Loucy (cell line): ENCODE data around the gene ZNF891.
A peak's percentile ranks its signal among the peaks of the same experiment; 100 is the strongest.

Experiments used
- H2AFZ ChIP-seq: fragments of 200-600 bp; sonication (generic); 2 replicates; pipeline ENCODE4 v1.6.0; 2016; ENCODE audit warnings: antibody characterized with exemption, mild to moderate bottlenecking, low read length, moderate library complexity
- H3F3A ChIP-seq: fragments of 200-600 bp; 2 replicates; pipeline ENCODE4 v1.6.0; 2016; ENCODE audit warnings: antibody characterized with exemption, low read depth, mild to moderate bottlenecking
- H3K27me3 ChIP-seq: fragments of 200-600 bp; sonication (generic); 2 replicates; pipeline ENCODE4 v1.6.1; 2014; ENCODE audit warnings: low read length, mild to moderate bottlenecking; ENCODE audit not compliant: insufficient read depth, poor library complexity, severe bottlenecking
- H3K36me3 ChIP-seq: fragments of 200-600 bp; sonication (generic); 2 replicates; pipeline ENCODE4 v1.6.1; 2016; ENCODE audit warnings: low read length; ENCODE audit not compliant: insufficient read depth
- H3K4me1 ChIP-seq: fragments of 200-600 bp; sonication (generic); 2 replicates; pipeline ENCODE4 v1.5.1; 2014; ENCODE audit warnings: low read length, mild to moderate bottlenecking; ENCODE audit not compliant: insufficient read depth, poor library complexity, severe bottlenecking
- H3K4me2 ChIP-seq: fragments of 200-600 bp; sonication (generic); 2 replicates; pipeline ENCODE4 v1.6.0; 2014; ENCODE audit warnings: antibody characterized with exemption, low read length, low read depth, mild to moderate bottlenecking; ENCODE audit not compliant: poor library complexity, severe bottlenecking
- H3K4me3 ChIP-seq: fragments of 200-600 bp; sonication (generic); 2 replicates; pipeline ENCODE4 v1.5.1; 2014; ENCODE audit warnings: low read length, mild to moderate bottlenecking, mixed read lengths; ENCODE audit not compliant: poor library complexity, severe bottlenecking
- H3K79me2 ChIP-seq: fragments of 200-600 bp; sonication (generic); 2 replicates; pipeline ENCODE4 v1.6.1; 2014; ENCODE audit warnings: low read length; ENCODE audit not compliant: insufficient read depth
- H3K9ac ChIP-seq: fragments of 200-600 bp; sonication (generic); 2 replicates; pipeline ENCODE4 v1.6.0; 2014; ENCODE audit warnings: mild to moderate bottlenecking, low read depth, low read length, moderate library complexity; ENCODE audit not compliant: poor library complexity, severe bottlenecking
- H3K9me2 ChIP-seq: fragments of 200-600 bp; sonication (generic); replicated peaks from 2 replicates; pipeline ENCODE4 v1.6.1; 2016; ENCODE audit warnings: low read depth, low read length, mixed read lengths
- H3K9me3 ChIP-seq: fragments of 200-600 bp; sonication (generic); 2 replicates; pipeline ENCODE4 v1.6.1; 2014; ENCODE audit warnings: mild to moderate bottlenecking, antibody characterized with exemption, low read length, low read depth; ENCODE audit not compliant: insufficient read depth
- H4K20me1 ChIP-seq: fragments of 200-600 bp; sonication (generic); 2 replicates; pipeline ENCODE4 v1.6.0; 2014; ENCODE audit warnings: antibody characterized with exemption, low read length, mild to moderate bottlenecking; ENCODE audit not compliant: insufficient read depth, poor library complexity, severe bottlenecking
- EZH2phosphoT487 ChIP-seq: fragments of 200-600 bp; IDR thresholded peaks from 2 replicates; pipeline ENCODE4 v1.6.1; 2018; ENCODE audit warnings: antibody characterized with exemption, mild to moderate bottlenecking, moderate library complexity, borderline replicate concordance
- TF ChIP-seq, protein P1 (sequence below): fragments of 200-600 bp; sonication (generic); conservative IDR thresholded peaks from 2 replicates; pipeline ENCODE4 v1.5.1; 2014; ENCODE audit warnings: mild to moderate bottlenecking, antibody characterized with exemption, low read length

Gene ZNF891

GRCh38 chr12:133130038-133130807 lies at the start of gene ZNF891, which contains the start of gene ZNF10:
ZNF891 (minus strand) TSS chr12:133130274; CDS start chr12:133121918, 8,356 bp downstream.
ZNF10 (plus strand) TSS chr12:133130627; CDS start chr12:133144493, 13,866 bp downstream.
- H3K79me2 ChIP-seq, result no peaks in the 10 kb centered on the region
- H3K4me3 ChIP-seq, result peak within 1 kb of the TSS; percentile 73
- peak within 1 kb of the TSS; percentile 64 for H3K9ac ChIP-seq
- no peaks in the 10 kb centered on the region for H4K20me1 ChIP-seq
- no peaks in the 10 kb centered on the region for H3F3A ChIP-seq
- H3K9me3 ChIP-seq, result peaks cover 30% of the 10 kb centered on the region; the same call in 1 of the 2 replicates
- no peak for TF ChIP-seq EZH2phosphoT487
- no peaks in the 10 kb centered on the region for H3K36me3 ChIP-seq
- H3K4me2 ChIP-seq, result peak within 1 kb of the TSS; percentile 64
- no peaks in the 10 kb centered on the region for H3K9me2 ChIP-seq
- H2AFZ ChIP-seq, result peak within 1 kb of the TSS; percentile 83
- H3K4me1 ChIP-seq, result peaks cover 3% of the 10 kb centered on the region
- no peaks in the 10 kb centered on the region for H3K27me3 ChIP-seq

DNA sequence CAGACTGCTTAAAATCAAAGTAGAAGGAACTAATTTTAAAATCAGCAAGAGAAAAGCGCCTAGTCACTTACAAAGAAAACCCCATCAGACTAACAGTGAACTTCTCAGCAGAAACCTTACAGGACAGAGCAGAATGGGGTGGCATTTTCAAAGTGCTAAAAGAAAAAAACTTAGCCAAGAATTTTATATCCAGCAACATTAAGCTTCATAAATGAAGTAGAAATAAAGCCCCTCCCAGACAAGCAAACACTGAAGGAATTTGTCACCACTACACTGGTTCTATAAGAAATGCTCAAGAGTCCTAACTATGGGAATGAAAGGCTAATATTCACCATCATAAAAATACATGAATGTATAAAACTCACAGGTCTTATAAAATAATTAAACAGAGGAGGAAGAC lies 44.8 kb upstream of the ZNF891 start:
- H3K4me3 ChIP-seq, result no peak overlapping the region
- H3K79me2 ChIP-seq, result no peaks in the 10 kb centered on the region
- no peaks in the 10 kb centered on the region for H3K27me3 ChIP-seq
- H3K9ac ChIP-seq, result no peak overlapping the region
- H2AFZ ChIP-seq, result no peak overlapping the region
- H3K9me3 ChIP-seq, result peaks cover 60% of the 10 kb centered on the region
- no peaks in the 10 kb centered on the region for H3F3A ChIP-seq
- H3K4me1 ChIP-seq, result no peaks in the 10 kb centered on the region
- H4K20me1 ChIP-seq, result no peaks in the 10 kb centered on the region
- H3K4me2 ChIP-seq, result no peak overlapping the region
- H3K36me3 ChIP-seq, result no peaks in the 10 kb centered on the region
- no peak for TF ChIP-seq EZH2phosphoT487
- TF ChIP-seq, protein P1, sequence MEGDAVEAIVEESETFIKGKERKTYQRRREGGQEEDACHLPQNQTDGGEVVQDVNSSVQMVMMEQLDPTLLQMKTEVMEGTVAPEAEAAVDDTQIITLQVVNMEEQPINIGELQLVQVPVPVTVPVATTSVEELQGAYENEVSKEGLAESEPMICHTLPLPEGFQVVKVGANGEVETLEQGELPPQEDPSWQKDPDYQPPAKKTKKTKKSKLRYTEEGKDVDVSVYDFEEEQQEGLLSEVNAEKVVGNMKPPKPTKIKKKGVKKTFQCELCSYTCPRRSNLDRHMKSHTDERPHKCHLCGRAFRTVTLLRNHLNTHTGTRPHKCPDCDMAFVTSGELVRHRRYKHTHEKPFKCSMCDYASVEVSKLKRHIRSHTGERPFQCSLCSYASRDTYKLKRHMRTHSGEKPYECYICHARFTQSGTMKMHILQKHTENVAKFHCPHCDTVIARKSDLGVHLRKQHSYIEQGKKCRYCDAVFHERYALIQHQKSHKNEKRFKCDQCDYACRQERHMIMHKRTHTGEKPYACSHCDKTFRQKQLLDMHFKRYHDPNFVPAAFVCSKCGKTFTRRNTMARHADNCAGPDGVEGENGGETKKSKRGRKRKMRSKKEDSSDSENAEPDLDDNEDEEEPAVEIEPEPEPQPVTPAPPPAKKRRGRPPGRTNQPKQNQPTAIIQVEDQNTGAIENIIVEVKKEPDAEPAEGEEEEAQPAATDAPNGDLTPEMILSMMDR, result no peak
- H3K9me2 ChIP-seq, result no peaks in the 10 kb centered on the region

GRCh38 chr12:133172491-133172890 lies 42.4 kb upstream of the ZNF891 start:
- Histone ChIP-seq H2AFZ (no peak overlapping the region), H3K9me3 (peaks cover 60% of the 10 kb centered on the region), H3F3A (no peaks in the 10 kb centered on the region), H3K36me3 (no peaks in the 10 kb centered on the region), H3K9me2 (no peaks in the 10 kb centered on the region), H4K20me1 (no peaks in the 10 kb centered on the region), H3K4me1 (no peaks in the 10 kb centered on the region), H3K9ac (no peak overlapping the region), H3K4me3 (no peak overlapping the region), H3K4me2 (no peak overlapping the region), H3K79me2 (no peaks in the 10 kb centered on the region), H3K27me3 (no peaks in the 10 kb centered on the region)
- TF ChIP-seq, protein P1, result no peak
- TF ChIP-seq EZH2phosphoT487, result no peak

DNA sequence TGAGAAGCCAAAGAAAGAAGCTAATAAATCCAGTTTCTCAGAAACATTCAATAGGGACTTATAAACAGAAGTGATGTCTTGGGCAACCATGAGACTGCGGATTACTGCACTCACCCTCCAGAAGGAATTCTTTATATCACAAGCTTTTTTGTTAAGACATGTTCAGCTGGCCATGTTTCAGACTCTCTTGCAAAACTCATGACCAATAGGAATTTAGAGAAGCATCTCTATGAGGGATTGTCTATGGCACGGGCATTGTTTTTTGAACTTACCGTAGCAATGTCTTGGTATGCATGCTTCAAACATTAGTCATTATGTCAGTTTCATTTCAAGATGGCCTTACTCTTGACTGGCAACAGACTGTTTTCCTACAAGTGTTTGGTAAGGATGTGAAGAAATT lies 35.7 kb upstream of the ZNF891 start:
- Histone ChIP-seq H3K36me3 (no peaks in the 10 kb centered on the region), H3K4me2 (no peak overlapping the region), H3K27me3 (no peaks in the 10 kb centered on the region), H4K20me1 (no peaks in the 10 kb centered on the region), H3K79me2 (no peaks in the 10 kb centered on the region), H2AFZ (no peak overlapping the region), H3K9me2 (no peaks in the 10 kb centered on the region), H3K9me3 (peaks cover 56% of the 10 kb centered on the region; the same call in 1 of the 2 replicates), H3K4me3 (no peak overlapping the region), H3K9ac (no peak overlapping the region), H3F3A (no peaks in the 10 kb centered on the region), H3K4me1 (no peaks in the 10 kb centered on the region)
- TF ChIP-seq, protein P1, result no peak
